ENCODE results near the gene DAGLA.

GRCh38 chr11:61744609-61745156 lies 64.5 kb downstream of the DAGLA start:
- TF ChIP-seq EP300 (IDR thresholded peaks at IDR 0.05) (no peak), CTCF (IDR thresholded peaks at IDR 0.05) (no peak)

Data from tibial nerve (tissue), 4 donors.